ENCODE data around the gene KCNK4.

DNA sequence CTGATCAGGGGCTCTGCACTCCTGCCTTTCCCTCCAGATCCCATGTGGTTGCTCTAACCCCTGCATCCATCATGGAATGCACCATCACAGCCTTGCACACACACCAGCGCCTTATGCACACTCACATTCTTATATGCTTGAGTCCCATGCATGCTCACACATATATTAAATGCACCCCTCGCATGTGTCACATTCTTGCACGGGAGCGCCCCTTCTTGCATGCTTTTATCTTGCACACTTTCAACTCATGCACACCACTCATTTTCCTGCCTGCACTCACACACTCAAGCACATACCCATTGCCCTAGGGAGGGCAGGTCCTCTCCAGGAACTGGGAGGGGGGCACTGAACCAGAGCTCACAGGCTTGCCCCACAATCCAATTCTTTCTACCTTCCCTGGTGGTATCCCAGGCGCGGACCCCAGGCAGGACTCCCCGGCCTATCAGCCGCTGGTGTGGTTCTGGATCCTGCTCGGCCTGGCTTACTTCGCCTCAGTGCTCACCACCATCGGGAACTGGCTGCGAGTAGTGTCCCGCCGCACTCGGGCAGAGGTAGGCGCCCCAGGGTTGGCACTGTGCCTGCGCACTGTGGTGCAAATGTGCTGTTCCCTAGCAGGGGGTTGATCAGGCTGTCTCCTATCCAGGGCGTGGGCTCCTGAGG is 6.7 kb downstream of the KCNK4 start:
- no peak for TF ChIP-seq CTCF (IDR thresholded peaks at IDR 0.05; ENCODE audit: low read depth, low read length, poor library complexity, severe bottlenecking)
- no peak for TF ChIP-seq EZH2phosphoT487 (IDR thresholded peaks at IDR 0.05; ENCODE audit: borderline replicate concordance, low read length)
